H54 (cell line): Measurements from ENCODE around the gene SUPT20HL1.
"Not testable (repeated sequence)": the region's sequence is repeated elsewhere in the genome, so short reads cannot be mapped to it uniquely, and the experiment has no call there.

Experiments used
- DNase-seq: peaks from one replicate; pipeline ENCODE4 v3.0.0; 2011; ENCODE audit warnings: low spot score, mixed read lengths; ENCODE audit not compliant: insufficient read length
- FAIRE-seq: peaks from 3 replicates; lab custom pipeline; 2011; peaks lifted over from hg19 to GRCh38; lab: Jason Lieb, UNC
- POLR2A ChIP-seq: IDR thresholded peaks from 2 replicates; pipeline ENCODE4 v1.6.1; 2011; ENCODE audit warnings: low read depth, mild to moderate bottlenecking, low read length

SUPT20HL1 gene

DNA sequence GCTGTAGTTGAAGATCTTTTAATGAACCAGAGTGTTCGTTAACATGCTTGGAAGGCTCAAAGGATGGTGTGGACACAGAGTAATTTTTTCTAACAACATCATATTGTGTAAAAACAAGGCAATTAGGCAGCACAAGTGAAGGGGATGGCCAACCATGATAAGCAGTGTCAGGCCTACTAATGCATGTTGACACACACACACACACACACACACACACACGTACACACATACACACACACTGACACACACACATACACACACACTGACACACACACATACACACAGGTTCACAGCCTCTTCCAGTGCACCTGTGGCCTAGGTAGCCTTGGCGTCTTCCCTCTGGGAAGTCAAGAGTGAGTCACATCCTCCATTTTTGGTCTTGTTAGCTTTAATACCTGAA, at the start of gene SUPT20HL1:
TSS of gene SUPT20HL1 (plus strand) at position 368 of the 400 bp plus-strand sequence. CDS start 2,122 bp downstream, outside the sequence.
- DNase-seq: no peak
- no peak for TF ChIP-seq POLR2A
- FAIRE-seq: no peak

DNA sequence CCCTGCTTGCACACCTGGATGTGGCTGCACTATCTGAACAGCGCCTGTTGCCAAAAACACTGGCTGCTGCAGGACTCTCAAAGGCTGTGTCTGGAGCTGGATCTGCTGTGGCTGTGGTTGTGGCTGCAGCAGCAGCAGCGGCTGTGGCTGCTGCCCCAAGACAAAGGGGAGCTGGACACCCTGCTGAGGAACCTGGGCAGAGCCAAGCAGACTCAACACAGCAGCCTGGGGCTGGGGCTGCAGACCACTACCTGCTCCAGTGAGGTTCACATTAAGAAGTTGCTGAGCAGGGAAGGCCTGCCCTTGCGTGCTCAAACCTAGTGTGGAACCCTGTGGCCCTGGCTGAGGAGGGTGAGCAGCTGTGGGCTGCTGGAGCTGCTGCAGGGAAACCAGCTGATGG, 49.5 kb upstream of the SUPT20HL1 start:
- FAIRE-seq, DNase-seq: not testable (repeated sequence)

DNA sequence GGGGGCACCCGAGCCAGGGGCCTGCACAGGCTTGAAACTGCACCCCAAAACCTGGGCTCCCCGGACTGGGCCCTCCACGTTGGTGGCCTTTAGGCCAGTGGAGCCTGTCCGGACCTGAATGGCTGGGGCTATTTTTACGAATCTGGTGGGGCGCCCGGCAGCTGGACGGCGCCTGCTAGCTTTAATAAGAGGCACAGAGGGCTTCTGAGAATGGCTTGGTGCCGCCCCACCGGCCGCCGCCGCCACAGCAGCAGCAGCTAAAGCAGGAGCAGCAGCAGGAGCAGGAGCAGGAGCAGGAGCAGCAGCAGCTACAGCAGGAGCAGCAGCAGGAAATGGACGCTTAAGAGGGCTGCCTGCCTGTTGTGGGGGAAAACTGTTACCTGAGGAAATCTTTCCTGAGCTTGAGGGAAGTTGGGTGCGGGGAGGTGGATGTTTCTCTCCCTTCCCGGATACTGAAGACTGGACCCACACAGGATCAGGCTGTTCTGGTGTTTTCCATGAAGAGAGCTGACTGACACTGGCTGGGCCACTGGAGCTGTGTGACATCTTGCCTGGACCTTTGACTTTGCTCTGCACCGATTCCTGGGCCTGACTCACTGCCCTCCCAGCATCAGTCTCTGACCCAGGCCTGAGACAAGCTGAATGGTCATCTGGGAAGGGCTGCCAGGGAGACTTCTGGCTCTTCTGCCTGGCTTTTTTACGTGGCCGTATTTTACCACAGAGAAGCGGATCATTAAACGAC, 48.8 kb upstream of the SUPT20HL1 start:
- not testable (repeated sequence) for DNase-seq, FAIRE-seq

DNA sequence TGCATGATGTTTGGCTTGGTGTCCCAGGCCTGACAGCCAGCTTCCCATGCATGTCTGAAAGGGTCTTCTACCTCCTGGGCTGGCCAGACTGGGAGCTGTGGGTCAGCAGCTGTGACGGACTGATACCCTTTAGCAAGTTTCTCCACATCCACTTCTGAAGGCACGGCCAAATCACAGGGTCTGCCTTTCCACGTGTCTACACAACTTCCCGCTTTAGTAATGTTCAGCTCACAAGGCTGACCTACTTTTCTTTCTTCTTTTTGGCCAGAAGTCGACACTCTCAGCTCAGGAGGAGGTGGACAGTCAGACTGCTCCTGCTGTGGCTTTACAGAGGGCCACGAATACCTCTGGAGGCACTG, 48.2 kb upstream of the SUPT20HL1 start:
- DNase-seq, FAIRE-seq: not testable (repeated sequence)

DNA sequence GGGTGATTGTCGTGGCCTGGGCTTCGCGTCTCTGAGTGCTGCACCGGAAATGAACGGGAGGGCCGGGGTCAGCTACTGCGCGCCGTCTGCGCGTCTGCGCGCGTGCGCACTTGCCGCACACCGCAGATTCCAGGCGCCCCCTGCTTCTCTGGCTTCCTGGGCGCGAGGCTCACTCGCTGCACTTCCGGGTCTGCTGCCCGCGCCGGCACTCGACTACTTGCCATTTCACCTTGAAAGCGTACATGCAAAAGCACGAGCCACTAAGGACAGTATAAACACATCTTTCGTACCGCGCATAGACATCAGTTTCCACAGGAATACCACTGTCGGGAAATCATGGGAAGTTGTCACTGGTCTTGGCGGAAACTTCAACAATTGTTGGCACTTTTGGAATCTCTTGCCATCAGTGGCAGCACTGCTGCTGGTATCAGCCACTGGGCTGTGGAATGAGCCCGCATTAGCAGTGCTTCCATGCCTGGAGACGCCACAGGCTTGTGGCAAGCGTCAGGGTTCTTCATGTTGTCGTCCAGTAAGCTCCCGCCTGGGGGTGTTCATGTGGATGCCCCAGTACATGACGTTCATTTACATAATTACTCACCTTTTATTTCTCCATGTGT, 46.3 kb upstream of the SUPT20HL1 start, which contains the start of gene SUPT20HL2:
TSS of gene SUPT20HL2 (minus strand) at position 51 of the 617 bp plus-strand sequence. CDS start 754 bp downstream, outside the sequence.
- DNase-seq (no peak), FAIRE-seq (no peak)
- no peak for TF ChIP-seq POLR2A

DNA sequence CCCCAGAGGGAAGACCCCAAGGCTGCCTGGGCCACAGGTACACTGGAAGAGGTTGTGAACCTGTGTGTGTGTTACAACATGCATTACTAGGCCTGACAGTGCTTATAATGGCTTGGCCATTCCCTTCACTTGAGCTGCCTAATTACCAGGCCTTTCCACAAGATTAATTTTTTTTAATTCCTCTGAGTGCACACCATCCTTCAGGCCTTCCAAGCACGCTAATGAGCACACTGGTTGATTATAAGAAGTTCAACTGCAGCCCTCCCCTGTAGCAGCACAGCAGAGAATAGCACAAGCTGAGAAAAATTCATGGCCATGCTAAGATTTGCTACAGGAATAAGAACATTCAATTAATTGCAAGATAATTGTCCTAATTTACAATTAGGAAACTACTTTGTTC, 44.3 kb upstream of the SUPT20HL1 start:
- FAIRE-seq: no peak
- TF ChIP-seq POLR2A: no peak
- DNase-seq: no peak

DNA sequence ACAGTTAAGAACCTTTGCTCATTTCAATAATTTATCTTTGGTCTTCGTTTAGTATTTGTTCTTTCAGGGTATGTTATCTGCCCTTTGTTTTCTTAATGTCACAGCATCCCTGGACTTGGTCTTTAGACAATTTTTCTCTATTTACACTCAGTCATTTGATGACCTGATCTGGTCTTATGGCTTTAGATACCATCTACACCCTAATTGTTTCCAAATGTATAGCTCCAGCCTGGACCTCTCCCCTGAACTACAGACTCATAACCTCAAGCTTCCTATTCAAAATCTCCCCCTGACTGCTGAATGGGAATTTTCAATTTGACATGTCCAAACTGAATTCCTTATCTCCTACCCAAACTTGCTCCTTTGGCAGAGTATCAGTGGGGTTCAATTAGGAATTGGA, 42.9 kb upstream of the SUPT20HL1 start:
- TF ChIP-seq POLR2A: no peak
- FAIRE-seq (no peak), DNase-seq (no peak)

DNA sequence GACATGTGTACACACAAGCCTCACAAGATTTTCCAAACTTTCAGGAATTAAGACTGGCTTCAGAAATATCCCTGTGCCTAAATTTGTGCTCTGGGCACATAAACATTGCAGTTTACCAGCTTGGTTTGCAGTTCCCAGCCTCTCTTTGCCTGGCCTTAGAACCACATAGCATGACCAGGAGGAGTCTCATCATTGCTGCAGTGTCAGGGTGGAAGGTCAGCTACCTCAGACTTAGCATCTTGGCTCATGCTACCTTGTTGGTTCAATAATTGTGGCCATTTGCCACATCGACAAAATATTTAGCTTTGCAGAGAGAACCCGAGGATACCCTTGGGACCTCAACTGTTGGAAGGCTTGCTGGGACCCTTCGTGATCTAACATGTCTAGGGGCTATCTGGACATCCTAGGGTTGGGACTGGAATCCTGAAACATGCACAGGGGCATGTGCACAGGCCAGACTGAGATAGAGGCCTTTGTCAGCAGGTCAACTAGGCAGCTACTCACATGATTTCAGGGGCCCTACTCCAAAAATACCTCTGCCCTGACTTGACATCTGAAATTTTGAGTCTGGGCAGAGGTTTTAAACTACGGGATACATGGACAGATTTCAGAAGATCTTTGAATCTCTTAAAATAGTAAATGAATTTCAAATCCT, 38.6 kb upstream of the SUPT20HL1 start:
- no peak for FAIRE-seq
- TF ChIP-seq POLR2A: no peak

DNA sequence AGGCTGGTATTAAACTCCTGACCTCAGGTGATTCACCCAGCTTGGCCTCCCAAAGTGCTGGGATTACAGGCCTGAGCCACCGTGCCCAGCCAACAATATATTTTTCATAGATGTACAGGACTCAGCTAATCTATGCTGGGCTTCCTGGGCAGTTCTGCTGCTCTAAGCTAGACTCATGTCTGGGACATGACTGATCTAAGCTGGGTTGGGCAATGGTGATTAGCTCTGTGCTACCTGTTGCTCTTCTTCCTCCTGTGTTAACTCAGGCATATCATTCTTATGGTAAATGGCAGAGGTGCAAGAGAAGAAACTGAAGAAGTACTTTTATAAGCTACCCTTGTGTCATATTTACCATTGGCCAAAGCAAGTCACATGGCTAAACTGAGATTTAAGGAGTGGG, 35.2 kb upstream of the SUPT20HL1 start:
- no peak for TF ChIP-seq POLR2A
- no peak for DNase-seq
- no peak for FAIRE-seq

More for the DNA sequence above, 38.6 kb upstream of the SUPT20HL1 start:
- DNase-seq: no peak

DNA sequence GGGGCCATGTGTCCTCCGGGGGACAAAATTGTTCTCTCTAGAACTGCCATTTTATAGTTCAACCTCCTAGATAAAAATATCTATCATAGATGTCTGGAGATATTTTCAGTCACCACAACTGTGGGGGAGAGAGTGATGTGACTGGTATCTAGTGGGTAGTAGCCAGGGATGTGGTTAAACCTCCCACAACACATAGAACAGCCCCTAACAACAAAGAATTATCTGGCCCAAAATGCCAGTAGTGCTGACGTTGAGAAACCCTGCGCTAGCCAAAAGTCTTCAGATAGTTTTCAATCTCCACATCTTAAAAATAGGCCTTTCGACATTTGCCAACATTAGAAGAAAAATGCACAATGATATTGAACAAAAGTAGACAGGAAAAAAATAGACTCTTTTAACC, 27.6 kb upstream of the SUPT20HL1 start:
- FAIRE-seq: no peak
- DNase-seq: no peak
- TF ChIP-seq POLR2A: no peak

DNA sequence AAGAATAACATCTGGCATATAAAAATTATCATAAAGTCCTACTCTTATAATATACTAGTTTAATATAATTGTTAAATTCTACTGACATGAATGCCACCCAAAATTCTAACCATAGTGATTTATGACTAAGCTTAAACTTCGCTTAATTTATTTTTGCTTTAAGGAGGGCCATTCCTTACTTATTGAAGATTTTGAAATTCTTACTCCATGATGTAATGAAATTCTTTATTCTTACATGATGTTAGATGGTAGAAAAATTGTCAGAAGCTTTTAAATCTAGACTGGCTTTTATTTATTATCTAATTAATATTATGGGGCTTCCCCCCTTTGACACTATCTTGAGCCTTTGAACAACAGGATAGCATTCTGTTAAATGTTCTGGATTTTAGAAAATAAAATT, 27.1 kb upstream of the SUPT20HL1 start:
- FAIRE-seq (no peak), DNase-seq (no peak)
- TF ChIP-seq POLR2A: no peak

DNA sequence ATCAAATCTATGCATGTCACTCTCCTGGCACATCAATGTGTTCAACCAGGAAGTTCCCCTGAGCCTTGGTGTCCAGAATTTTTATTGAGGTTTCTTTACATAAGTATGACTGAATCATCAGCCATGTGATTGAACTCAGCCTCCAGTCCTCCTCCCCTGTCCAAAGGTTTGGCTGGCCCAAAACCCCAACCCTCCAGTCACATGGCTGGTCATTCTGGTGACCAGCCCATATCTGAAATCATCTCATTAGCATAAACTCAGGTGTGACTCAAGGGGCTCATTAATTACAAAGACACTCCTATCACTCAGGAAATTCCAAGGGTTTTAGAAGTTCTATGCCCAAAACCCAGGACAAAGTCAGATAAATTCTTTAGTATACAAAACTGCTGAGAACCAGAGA, 26.0 kb upstream of the SUPT20HL1 start:
- no peak for FAIRE-seq
- DNase-seq: no peak
- TF ChIP-seq POLR2A: no peak

DNA sequence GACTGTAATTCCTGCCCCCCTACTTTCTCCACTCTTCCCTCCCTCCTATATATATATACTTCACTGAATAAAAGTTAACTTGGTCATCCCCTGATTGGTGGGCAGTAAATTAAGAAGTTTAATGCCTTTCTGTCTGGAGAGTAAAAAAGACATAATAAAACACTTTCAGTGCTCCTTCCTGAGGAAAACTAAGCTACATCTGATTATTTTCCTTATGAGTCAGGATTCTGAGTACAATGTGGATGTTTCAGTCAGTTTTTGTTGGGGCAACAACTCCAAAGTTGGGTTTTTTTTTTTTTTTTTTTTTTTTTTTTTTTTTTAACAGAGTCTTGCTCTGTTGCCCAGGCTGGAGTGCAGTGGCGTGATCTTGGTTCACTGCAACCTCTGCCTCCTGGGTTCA, 24.6 kb upstream of the SUPT20HL1 start:
- no peak for TF ChIP-seq POLR2A
- no peak for DNase-seq

DNA sequence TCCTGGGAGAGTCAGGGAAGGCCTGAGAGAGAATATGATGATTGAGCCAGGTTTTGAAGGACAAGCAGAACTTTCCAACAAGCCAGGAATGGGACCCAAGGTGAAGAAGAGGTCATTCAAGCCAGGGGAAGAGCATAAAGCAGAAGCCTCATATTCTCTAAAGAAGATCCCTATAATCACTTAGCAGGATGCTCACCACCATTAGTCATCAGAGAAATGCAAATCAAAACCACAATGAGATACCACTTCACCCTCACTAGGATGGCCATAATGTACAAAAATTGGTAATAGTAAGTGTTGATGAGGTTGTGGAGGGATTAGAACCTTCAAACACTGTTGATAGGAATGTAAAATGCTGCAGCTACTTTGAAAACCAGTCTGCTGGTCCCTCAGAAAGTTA, 20.5 kb upstream of the SUPT20HL1 start:
- DNase-seq (no peak), FAIRE-seq (no peak)
- TF ChIP-seq POLR2A: no peak

More for the DNA sequence above, 24.6 kb upstream of the SUPT20HL1 start:
- no peak for FAIRE-seq
